CD4-positive, CD25-positive, alpha-beta regulatory T cell (primary cell): ENCODE measurements around the gene ZNF672. TPM values are rescaled to one million over a fixed set of nuclear protein-coding genes. Genes with fewer than 3 reads are reported as not detected.

Experiments
- ATAC-seq, 2 donors: fragments of 150-1000 bp; cut with Tn5 transposase; one replicate each; pipeline ENCODE4 v1.10.0; 2021; ENCODE audit warnings: low read depth in 2 of 2, moderate number of reproducible peaks in 2 of 2, moderate library complexity in 1 of 2
- DNase-seq, 3 donors: peaks; one replicate each; pipeline versions ENCODE4 v3.0.0 to v3.0.0-alpha.2; 2012 to 2022; ENCODE audit warnings: mixed read lengths in 1 of 3
- H3K27ac ChIP-seq: one replicate; pipeline ENCODE4 v1.7.0; 2013; ENCODE audit warnings: mild to moderate bottlenecking, low read length; ENCODE audit not compliant: insufficient read depth, poor library complexity, severe bottlenecking
- H3K27me3 ChIP-seq: one replicate; pipeline ENCODE4 v1.7.0; 2013; ENCODE audit warnings: low read length; ENCODE audit not compliant: control insufficient read depth, insufficient read depth
- H3K36me3 ChIP-seq: one replicate; pipeline ENCODE4 v1.7.0; 2013; ENCODE audit warnings: mild to moderate bottlenecking, low read length, moderate library complexity; ENCODE audit not compliant: control insufficient read depth, insufficient read depth
- H3K4me1 ChIP-seq: 2 replicates; pipeline ENCODE4 v1.7.0; 2013; ENCODE audit warnings: mild to moderate bottlenecking, low read length; ENCODE audit not compliant: insufficient read depth, control insufficient read depth, poor library complexity, severe bottlenecking
- H3K4me3 ChIP-seq: one replicate; pipeline ENCODE4 v1.7.0; 2013; ENCODE audit warnings: low read depth, mild to moderate bottlenecking, low read length, moderate library complexity
- H3K9me3 ChIP-seq, 2 experiments: 1 replicate in 1 of 2; 2 replicates in 1 of 2; pipeline ENCODE4 v1.7.0; 2013; ENCODE audit warnings: low read length in 2 of 2, mild to moderate bottlenecking in 1 of 2, moderate library complexity in 1 of 2; ENCODE audit not compliant: control insufficient read depth in 2 of 2
- H3K27ac Mint-ChIP-seq, 3 donors: one replicate each; pipeline ENCODE4 v1.8.0; 2020 to 2022; ENCODE audit warnings: mild to moderate bottlenecking in 3 of 3, mixed read lengths in 3 of 3, moderate library complexity in 2 of 3
- H3K27me3 Mint-ChIP-seq: one replicate; pipeline ENCODE4 v1.8.0; 2022; ENCODE audit warnings: mild to moderate bottlenecking, mixed read lengths
- H3K36me3 Mint-ChIP-seq: one replicate; pipeline ENCODE4 v1.8.0; 2020; ENCODE audit warnings: mixed read lengths
- H3K4me1 Mint-ChIP-seq, 4 donors: one replicate each; pipeline ENCODE4 v1.8.0; 2020 to 2022; ENCODE audit warnings: mixed read lengths in 4 of 4, mild to moderate bottlenecking in 1 of 4
- H3K4me3 Mint-ChIP-seq, 4 donors: one replicate each; pipeline ENCODE4 v1.8.0; 2020 to 2022; ENCODE audit warnings: mild to moderate bottlenecking in 4 of 4, mixed read lengths in 4 of 4, moderate library complexity in 3 of 4
- H3K9me3 Mint-ChIP-seq, 7 donors: one replicate each; pipeline ENCODE4 v1.8.0; 2020 to 2022; ENCODE audit warnings: mixed read lengths in 7 of 7, mild to moderate bottlenecking in 3 of 7, moderate library complexity in 2 of 7
- polyA plus RNA-seq, 4 donors: library from polyadenylated mRNA; unstranded; fragments of 300-500 nt; fragmentation: Illumina TruSeq; gene quantifications; one replicate each; pipeline ENCODE4 v1.2.3, GENCODE V29; 2021
- total RNA-seq: library from RNA; stranded (reverse); gene quantifications from one replicate; pipeline ENCODE4 v1.2.3, GENCODE V29; 2022

ZNF672 gene
- total and polyA plus RNA-seq, 5 donors from 2014 or later: 24.8 to 39.1 (median 29.9) TPM

- Histone ChIP-seq H3K27ac (no peak overlapping the region), H3K36me3 (peaks cover 28% of the 10 kb centered on the region), H3K9me3 (no peaks in the 10 kb centered on the region), H3K4me3 (peak overlapping the region; percentile 63), H3K27me3 (no peaks in the 10 kb centered on the region), H3K4me1 (peaks cover 80% of the 10 kb centered on the region)
- Mint-ChIP-seq H3K9me3 (peaks cover 0 to 1% (median 0%) of the 10 kb centered on the region in 7 donors), H3K36me3 (peaks cover 39% of the 10 kb centered on the region), H3K27ac (peak overlapping the region in 2 of 3 donors; percentile 20 to 38), H3K4me1 (peaks cover 12 to 94% (median 68%) of the 10 kb centered on the region in 4 donors), H3K4me3 (peak overlapping the region; percentile 40 to 99 (median 77)), H3K27me3 (peaks cover 8% of the 10 kb centered on the region)
- no peak for DNase-seq
- no peak for ATAC-seq
Observed at GRCh38 chr1:248822148-248823032, 15.6 kb upstream of the ZNF672 start.

GRCh38 chr1:248823517-248824001 is 14.5 kb upstream of the ZNF672 start:
- peaks cover 12 to 84% (median 58%) of the 10 kb centered on the region in 4 donors for H3K4me1 Mint-ChIP-seq

GRCh38 chr1:248824301-248824700 is 13.7 kb upstream of the ZNF672 start:
- DNase-seq (no peak), ATAC-seq (no peak)
- no peaks in the 10 kb centered on the region for H3K9me3 ChIP-seq
- H3K27ac ChIP-seq: no peak overlapping the region
- Mint-ChIP-seq H3K36me3 (peaks cover 34% of the 10 kb centered on the region), H3K27ac (peak overlapping the region; percentile 82 to 99 (median 99)), H3K4me3 (peak overlapping the region; percentile 95 to 99 (median 98)), H3K4me1 (peaks cover 6 to 77% (median 54%) of the 10 kb centered on the region in 4 donors), H3K27me3 (peaks cover 8% of the 10 kb centered on the region), H3K9me3 (peaks cover 0 to 1% (median 0%) of the 10 kb centered on the region in 7 donors)
- H3K4me3 ChIP-seq: peak overlapping the region; percentile 63
- no peaks in the 10 kb centered on the region for H3K27me3 ChIP-seq
- peaks cover 28% of the 10 kb centered on the region for H3K36me3 ChIP-seq
- peaks cover 67% of the 10 kb centered on the region for H3K4me1 ChIP-seq

More at GRCh38 chr1:248823517-248824001, 14.5 kb upstream of the ZNF672 start:
- Mint-ChIP-seq H3K36me3 (peaks cover 39% of the 10 kb centered on the region), H3K4me3 (peak overlapping the region; percentile 95 to 99 (median 98)), H3K27me3 (peaks cover 8% of the 10 kb centered on the region), H3K9me3 (peaks cover 0 to 1% (median 0%) of the 10 kb centered on the region in 7 donors), H3K27ac (peak overlapping the region in 2 of 3 donors; percentile 99)
- Histone ChIP-seq H3K4me1 (peaks cover 75% of the 10 kb centered on the region), H3K36me3 (peaks cover 28% of the 10 kb centered on the region), H3K9me3 (no peaks in the 10 kb centered on the region), H3K27me3 (no peaks in the 10 kb centered on the region), H3K4me3 (peak overlapping the region; percentile 63), H3K27ac (no peak overlapping the region)
- ATAC-seq: no peak
- DNase-seq: no peak

- Histone ChIP-seq H3K9me3 (no peaks in the 10 kb centered on the region), H3K4me3 (peak overlapping the region; percentile 96), H3K36me3 (peaks cover 28% of the 10 kb centered on the region), H3K27ac (no peak overlapping the region), H3K4me1 (peaks cover 63% of the 10 kb centered on the region), H3K27me3 (no peaks in the 10 kb centered on the region)
- peaks cover 0 to 1% (median 0%) of the 10 kb centered on the region in 7 donors for H3K9me3 Mint-ChIP-seq
- peak overlapping the region in 2 of 3 donors; percentile 99 for H3K27ac Mint-ChIP-seq
- H3K36me3 Mint-ChIP-seq: peaks cover 34% of the 10 kb centered on the region
- no peak for DNase-seq
- peaks cover 4 to 73% (median 53%) of the 10 kb centered on the region in 4 donors for H3K4me1 Mint-ChIP-seq
- H3K4me3 Mint-ChIP-seq: peak overlapping the region; percentile 95 to 99 (median 98)
- ATAC-seq: no peak
- H3K27me3 Mint-ChIP-seq: peaks cover 8% of the 10 kb centered on the region
Observed at GRCh38 chr1:248824701-248825100, 13.3 kb upstream of the ZNF672 start.

- Histone ChIP-seq H3K9me3 (no peaks in the 10 kb centered on the region), H3K27ac (peak overlapping the region; percentile 99), H3K4me3 (peak overlapping the region; percentile 96), H3K27me3 (no peaks in the 10 kb centered on the region), H3K4me1 (peaks cover 59% of the 10 kb centered on the region), H3K36me3 (peaks cover 26% of the 10 kb centered on the region)
- Mint-ChIP-seq H3K27ac (peak overlapping the region; percentile 98 to 99 (median 99)), H3K27me3 (peaks cover 8% of the 10 kb centered on the region), H3K4me1 (peaks cover 4 to 70% (median 50%) of the 10 kb centered on the region in 4 donors), H3K4me3 (peak overlapping the region; percentile 95 to 99 (median 98)), H3K36me3 (peaks cover 32% of the 10 kb centered on the region), H3K9me3 (peaks cover 0 to 1% (median 0%) of the 10 kb centered on the region in 7 donors)
- DNase-seq: no peak
- ATAC-seq: no peak
Observed at GRCh38 chr1:248825136-248825535, 12.9 kb upstream of the ZNF672 start.

- ATAC-seq: no peak
- Histone ChIP-seq H3K4me3 (peak overlapping the region; percentile 96), H3K27ac (peak overlapping the region; percentile 99), H3K36me3 (peaks cover 21% of the 10 kb centered on the region), H3K27me3 (no peaks in the 10 kb centered on the region), H3K4me1 (peaks cover 56% of the 10 kb centered on the region), H3K9me3 (no peaks in the 10 kb centered on the region)
- no peak for DNase-seq
- Mint-ChIP-seq H3K27me3 (peaks cover 8% of the 10 kb centered on the region), H3K27ac (peak overlapping the region; percentile 98 to 99 (median 99)), H3K4me3 (peak overlapping the region; percentile 95 to 99 (median 98)), H3K4me1 (peaks cover 4 to 66% (median 46%) of the 10 kb centered on the region in 4 donors), H3K9me3 (peaks cover 0 to 1% (median 0%) of the 10 kb centered on the region in 7 donors), H3K36me3 (peaks cover 28% of the 10 kb centered on the region)
Observed at GRCh38 chr1:248825573-248825908, 12.5 kb upstream of the ZNF672 start.

GRCh38 chr1:248825909-248826760 is 11.9 kb upstream of the ZNF672 start, which contains the start of gene SH3BP5L:
TSS of gene SH3BP5L (minus strand) at chr1:248825915. CDS start at chr1:248824935, 980 bp downstream.
- Mint-ChIP-seq H3K27me3 (peaks cover 10% of the 10 kb centered on the region), H3K9me3 (peaks cover 0 to 1% (median 0%) of the 10 kb centered on the region in 7 donors), H3K4me1 (peaks cover 4 to 60% (median 41%) of the 10 kb centered on the region in 4 donors), H3K36me3 (peaks cover 23% of the 10 kb centered on the region), H3K4me3 (peak within 1 kb of the TSS; percentile 95 to 99 (median 98)), H3K27ac (peak within 1 kb of the TSS; percentile 98 to 99 (median 99))
- Histone ChIP-seq H3K27me3 (no peaks in the 10 kb centered on the region), H3K4me1 (peaks cover 52% of the 10 kb centered on the region), H3K9me3 (no peaks in the 10 kb centered on the region), H3K4me3 (peak within 1 kb of the TSS; percentile 96), H3K27ac (peak within 1 kb of the TSS; percentile 99), H3K36me3 (peaks cover 16% of the 10 kb centered on the region)
- DNase-seq: peak; percentile 85 to 98 (median 95)
- ATAC-seq: peak; percentile 86 to 89
